Kidney (tissue), 14 donors: ENCODE measurements around the gene RTN4RL2. TPM values are rescaled to one million over a fixed set of nuclear protein-coding genes. Genes with fewer than 3 reads are reported as not detected.

Experiments used
- DNase-seq, 5 donors: peaks; one replicate each; pipeline ENCODE4 v3.0.0-alpha.2; 2013 to 2020
- FAIRE-seq: peaks from 2 replicates; lab custom pipeline; 2012; peaks lifted over from hg19 to GRCh38; lab: Jason Lieb, UNC
- H3K27ac ChIP-seq, 2 donors: one replicate each; pipeline ENCODE4 v1.7.0; 2013; ENCODE audit warnings: low read depth in 2 of 2, low read length in 2 of 2, inconsistent platforms in 1 of 2
- H3K27me3 ChIP-seq: one replicate; pipeline ENCODE4 v1.7.1; 2013; ENCODE audit warnings: low read length, inconsistent platforms; ENCODE audit not compliant: control insufficient read depth, insufficient read depth
- H3K36me3 ChIP-seq, 3 donors: one replicate each; pipeline versions ENCODE4 v1.7.0 to v1.7.1; 2013; ENCODE audit warnings: low read length in 3 of 3, control low read depth in 1 of 3, inconsistent platforms in 1 of 3; ENCODE audit not compliant: insufficient read depth in 3 of 3, control insufficient read depth in 2 of 3
- H3K4me1 ChIP-seq, 3 donors: one replicate each; pipeline versions ENCODE4 v1.7.0 to v1.7.1; 2013; ENCODE audit warnings: low read length in 3 of 3, inconsistent platforms in 1 of 3, low read depth in 1 of 3; ENCODE audit not compliant: control insufficient read depth in 2 of 3, insufficient read depth in 2 of 3
- H3K4me3 ChIP-seq, 3 donors: one replicate each; pipeline versions ENCODE4 v1.7.0 to v1.8.1; 2013; ENCODE audit warnings: low read length in 3 of 3, control low read depth in 1 of 3, inconsistent platforms in 1 of 3
- H3K9ac ChIP-seq, 3 donors: one replicate each; pipeline versions ENCODE4 v1.7.0 to v1.7.1; 2013; ENCODE audit warnings: low read length in 3 of 3, control low read depth in 1 of 3, inconsistent platforms in 1 of 3
- H3K9me3 ChIP-seq, 3 donors: one replicate each; pipeline versions ENCODE4 v1.7.0 to v1.7.1; 2013; ENCODE audit warnings: low read length in 3 of 3, control low read depth in 1 of 3, inconsistent platforms in 1 of 3; ENCODE audit not compliant: control insufficient read depth in 2 of 3, insufficient read depth in 1 of 3
- intact Hi-C: fragments of 100-400 bp; cut with DNase I; formaldehyde crosslinking; loops from one replicate; pipeline ENCODE4 v1.11.1; 2022
- polyA plus RNA-seq: library from polyadenylated mRNA; stranded (reverse); fragments of 350-450 nt; fragmentation: Illumina TruSeq; extraction: RNeasy Lipid Tissue Mini Kit (QIAGEN cat#74804); gene quantifications from one replicate; pipeline ENCODE4 v1.2.3, GENCODE V29; 2014; ENCODE audit warnings: low read depth, low replicate concordance; ENCODE audit not compliant: insufficient read depth
- total RNA-seq: library from RNA; stranded (reverse); fragmentation: NEBNext Ultra II Directional; extraction: Animal tissue kit (Norgen Biotek cat#: 25700); gene quantifications from one replicate; pipeline ENCODE4 v1.2.1, GENCODE V29; 2021
- TF ChIP-seq, protein P1 (sequence below): IDR thresholded peaks from 3 replicates; pipeline ENCODE4 v1.5.1; 2012; ENCODE audit warnings: mild to moderate bottlenecking, moderate library complexity, borderline replicate concordance; ENCODE audit not compliant: insufficient read depth; ENCODE audit errors: extremely low read depth
- donor health status: control.
- donor health status: control.
- donor health status: control.
- donor health status: control.
- donor health status: control.
- donor health status: DM: yes; HTN: yes; CAD: no.
- donor health status: Normal renal cell carcinoma (clear cell type).

The RTN4RL2 gene
- total and polyA plus RNA-seq, 2 donors from 2014 or later: 2.6 to 5.5 TPM

DNA sequence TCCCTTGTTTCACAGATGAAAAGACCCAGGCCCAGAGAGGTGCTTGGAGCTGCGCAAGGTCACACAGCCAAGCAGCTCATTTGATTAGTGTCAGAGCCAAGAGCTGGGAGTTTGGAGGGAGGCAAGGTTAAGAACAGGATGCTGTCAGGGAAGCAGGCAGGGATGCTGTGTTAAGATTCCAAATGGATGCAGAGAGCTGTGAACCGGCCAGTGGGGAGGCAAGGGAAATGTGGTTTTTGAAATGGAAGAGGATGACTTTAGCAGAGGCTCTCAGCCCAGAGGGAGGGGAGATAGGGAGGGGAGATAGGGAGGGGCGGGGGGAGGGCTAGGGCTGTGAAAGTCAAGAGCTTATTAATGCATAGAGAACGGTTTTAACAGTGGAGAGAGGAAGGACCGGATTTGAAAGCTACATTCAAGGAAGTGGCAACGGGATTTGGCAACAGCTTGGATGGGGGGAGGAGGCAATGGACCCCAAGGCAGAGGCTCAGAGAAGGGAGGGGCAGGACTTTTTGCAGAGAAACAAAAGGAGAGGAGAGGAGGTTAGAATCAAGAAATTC is 13.0 kb downstream of the RTN4RL2 start:
- no peak overlapping the region for H3K4me3 ChIP-seq
- H3K27me3 ChIP-seq: peaks cover 9% of the 10 kb centered on the region
- no peak overlapping the region for H3K9ac ChIP-seq
- H3K27ac ChIP-seq: no peak overlapping the region
- DNase-seq: peak in 1 of 5 donors; percentile 24
- peaks cover 0 to 10% (median 4%) of the 10 kb centered on the region in 3 donors for H3K4me1 ChIP-seq
- no peaks in the 10 kb centered on the region for H3K36me3 ChIP-seq
- intact Hi-C loops: no loop called here
- no peak for FAIRE-seq
- TF ChIP-seq, protein P1, sequence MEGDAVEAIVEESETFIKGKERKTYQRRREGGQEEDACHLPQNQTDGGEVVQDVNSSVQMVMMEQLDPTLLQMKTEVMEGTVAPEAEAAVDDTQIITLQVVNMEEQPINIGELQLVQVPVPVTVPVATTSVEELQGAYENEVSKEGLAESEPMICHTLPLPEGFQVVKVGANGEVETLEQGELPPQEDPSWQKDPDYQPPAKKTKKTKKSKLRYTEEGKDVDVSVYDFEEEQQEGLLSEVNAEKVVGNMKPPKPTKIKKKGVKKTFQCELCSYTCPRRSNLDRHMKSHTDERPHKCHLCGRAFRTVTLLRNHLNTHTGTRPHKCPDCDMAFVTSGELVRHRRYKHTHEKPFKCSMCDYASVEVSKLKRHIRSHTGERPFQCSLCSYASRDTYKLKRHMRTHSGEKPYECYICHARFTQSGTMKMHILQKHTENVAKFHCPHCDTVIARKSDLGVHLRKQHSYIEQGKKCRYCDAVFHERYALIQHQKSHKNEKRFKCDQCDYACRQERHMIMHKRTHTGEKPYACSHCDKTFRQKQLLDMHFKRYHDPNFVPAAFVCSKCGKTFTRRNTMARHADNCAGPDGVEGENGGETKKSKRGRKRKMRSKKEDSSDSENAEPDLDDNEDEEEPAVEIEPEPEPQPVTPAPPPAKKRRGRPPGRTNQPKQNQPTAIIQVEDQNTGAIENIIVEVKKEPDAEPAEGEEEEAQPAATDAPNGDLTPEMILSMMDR: no peak
- no peaks in the 10 kb centered on the region for H3K9me3 ChIP-seq

DNA sequence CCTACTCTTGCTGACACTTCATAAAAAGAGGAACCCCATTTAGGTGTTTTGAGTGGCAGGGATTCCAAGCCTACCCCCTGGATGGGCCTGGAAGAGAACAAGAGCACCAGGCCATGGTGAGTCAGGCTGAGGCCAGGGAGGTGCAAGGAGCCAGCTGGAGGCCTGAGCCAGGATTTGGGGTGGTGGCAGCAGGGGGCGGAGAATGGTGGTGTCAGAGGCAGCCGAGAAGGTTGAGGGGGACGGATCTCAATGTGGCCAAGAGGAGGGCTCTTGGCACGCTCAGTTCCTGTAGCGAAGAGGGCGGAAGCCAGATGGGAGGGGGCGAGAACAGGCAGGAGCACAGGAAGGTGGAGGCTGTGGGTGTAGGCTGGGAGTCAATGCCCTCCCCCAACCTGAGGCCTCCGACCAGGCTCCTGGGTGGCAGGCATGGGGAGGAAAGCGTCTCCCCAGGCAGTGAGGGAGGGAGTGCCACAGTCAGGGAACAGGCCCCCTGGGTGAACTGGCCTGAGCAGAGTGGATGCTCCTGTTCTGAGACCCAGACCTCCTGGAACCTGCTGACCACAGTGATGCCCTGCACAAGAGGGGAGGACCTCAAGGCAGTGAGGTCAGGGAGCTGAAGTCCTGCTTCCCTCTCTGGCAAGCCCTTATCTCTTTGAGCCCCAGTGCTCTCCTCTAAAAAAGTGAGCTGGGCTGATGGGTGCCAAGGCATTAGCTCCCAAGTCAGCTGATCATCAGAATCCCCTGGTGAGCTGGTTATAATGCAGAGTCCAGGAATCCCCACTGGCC is 13.9 kb downstream of the RTN4RL2 start:
- peaks cover 0 to 10% (median 4%) of the 10 kb centered on the region in 3 donors for H3K4me1 ChIP-seq
- no peaks in the 10 kb centered on the region for H3K9me3 ChIP-seq
- no peak overlapping the region for H3K4me3 ChIP-seq
- no peak for DNase-seq
- TF ChIP-seq, protein P1: no peak
- peaks cover 9% of the 10 kb centered on the region for H3K27me3 ChIP-seq
- H3K27ac ChIP-seq: no peak overlapping the region
- intact Hi-C loops: no loop called here
- H3K36me3 ChIP-seq: no peaks in the 10 kb centered on the region
- no peak overlapping the region for H3K9ac ChIP-seq
- no peak for FAIRE-seq

DNA sequence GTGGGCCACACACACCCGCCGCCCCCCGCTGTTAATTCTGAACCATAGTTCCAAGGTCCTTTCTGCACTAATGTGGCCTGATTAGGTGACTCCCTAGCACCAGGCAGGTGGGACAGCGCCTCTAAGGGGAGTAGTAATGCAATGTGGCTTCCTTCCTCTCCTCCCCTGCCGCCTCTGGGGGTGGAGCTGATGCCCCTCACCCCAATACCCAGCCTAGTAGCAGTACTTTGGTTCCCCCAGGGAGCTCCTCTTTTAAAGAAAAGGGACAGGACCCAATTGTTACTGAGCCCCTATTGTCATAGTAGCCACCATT is 14.4 kb downstream of the RTN4RL2 start:
- H3K27me3 ChIP-seq: peaks cover 9% of the 10 kb centered on the region
- no peak overlapping the region for H3K4me3 ChIP-seq
- DNase-seq (no peak), FAIRE-seq (no peak)
- H3K27ac ChIP-seq: no peak overlapping the region
- H3K9me3 ChIP-seq: no peaks in the 10 kb centered on the region
- H3K36me3 ChIP-seq: no peaks in the 10 kb centered on the region
- H3K4me1 ChIP-seq: peaks cover 0 to 10% (median 4%) of the 10 kb centered on the region in 3 donors
- TF ChIP-seq, protein P1: no peak
- no peak overlapping the region for H3K9ac ChIP-seq
- intact Hi-C loops: no loop called here
